Retina (tissue), 1 donor: ENCODE results near the gene ZSWIM3.
"Not testable (repeated sequence)": the region's sequence is repeated elsewhere in the genome, so short reads cannot be mapped to it uniquely, and the experiment has no call there.

Experiments
- DNase-seq: peaks from one replicate; pipeline ENCODE4 v3.0.0-alpha.2; 2016

ZSWIM3 gene

DNA sequence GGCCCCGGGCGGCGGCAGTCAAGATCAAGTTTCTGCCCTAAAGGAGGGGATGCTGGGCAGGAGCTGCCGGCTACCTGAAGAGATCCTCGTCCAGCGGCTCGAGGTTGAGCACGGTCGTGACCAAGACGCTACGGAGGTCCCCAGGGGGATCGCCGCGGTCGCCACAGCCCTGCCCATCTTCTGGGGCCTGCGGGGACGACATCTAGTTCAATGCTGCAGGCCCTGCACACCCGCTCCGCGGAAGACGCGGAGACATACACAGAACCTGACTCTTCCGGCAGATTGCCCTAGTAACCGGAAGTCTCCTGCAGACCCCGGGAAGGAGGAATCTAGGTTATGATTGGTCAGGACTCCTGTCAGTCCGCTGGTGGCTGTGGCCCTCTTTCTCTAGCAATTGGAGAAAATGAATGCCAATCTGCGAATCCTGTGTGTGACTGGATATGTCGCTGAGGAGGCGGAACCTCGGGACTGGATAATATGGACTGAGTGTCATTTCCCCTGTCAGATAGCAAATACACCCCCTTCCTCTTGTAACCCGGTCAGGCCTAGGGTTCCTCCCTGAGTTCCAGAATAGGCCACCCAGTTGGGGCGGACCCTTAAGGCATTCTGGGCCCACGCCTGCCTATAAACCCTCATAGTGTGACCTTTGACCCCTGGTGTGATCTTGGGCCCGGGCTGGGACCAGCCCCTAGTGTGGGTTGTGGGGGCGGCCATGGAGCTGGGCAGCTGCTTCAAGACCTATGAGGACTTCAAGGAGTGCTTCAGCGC is at the start of gene ZSWIM3, which contains the start of gene ACOT8:
Gene ZSWIM3 (plus strand): TSS at position 501 of the 768 bp plus-strand sequence. CDS start 212 bp downstream, at position 713.
Gene ACOT8 (minus strand): TSS at position 279 of the 768 bp plus-strand sequence. CDS start 77 bp downstream, at position 202.
- DNase-seq, result peak; percentile 96

DNA sequence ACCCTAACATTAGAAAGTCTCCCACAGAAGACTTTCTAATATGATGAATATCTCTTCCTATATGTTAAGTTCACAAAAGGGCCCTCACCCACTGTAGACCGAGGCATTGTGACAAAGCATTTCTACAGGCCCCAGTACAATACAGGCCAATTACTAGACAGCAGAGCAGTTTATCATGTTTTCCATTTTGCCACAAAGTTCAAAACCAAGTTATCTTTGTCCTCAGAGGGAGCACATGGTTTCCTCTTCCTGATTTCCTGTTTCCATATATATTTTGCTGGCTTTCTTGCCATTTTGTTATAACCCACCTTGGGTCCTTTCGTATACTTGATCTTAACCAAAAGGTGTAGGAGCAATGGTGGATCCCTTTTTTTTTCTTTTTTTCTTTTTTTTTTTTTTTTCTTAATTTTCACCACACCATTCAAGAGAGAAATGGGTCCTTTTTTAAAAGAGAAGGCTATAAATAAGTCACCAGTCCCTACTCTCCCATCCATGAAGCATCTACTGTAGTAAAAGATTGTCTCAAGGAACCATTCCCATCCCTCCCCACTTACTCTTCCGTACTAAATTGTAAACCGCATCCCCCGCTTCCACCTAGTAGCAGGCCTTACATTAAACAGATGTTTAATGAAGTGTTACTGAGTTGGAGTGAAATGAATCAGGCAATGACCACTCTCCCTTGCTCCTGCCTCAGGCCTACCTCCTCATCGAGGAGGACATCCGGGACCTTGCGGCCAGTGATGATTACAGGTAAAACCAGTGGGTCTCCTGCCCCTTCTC is 47.0 kb upstream of the ZSWIM3 start:
- no peak for DNase-seq

- peak; percentile 95 for DNase-seq
These were observed 45.0 kb upstream of the ZSWIM3 start, which contains the start of gene UBE2C for GRCh38 chr20:45812157-45813005. UBE2C (plus strand) TSS chr20:45812644; CDS start chr20:45812696, 52 bp downstream.

DNA sequence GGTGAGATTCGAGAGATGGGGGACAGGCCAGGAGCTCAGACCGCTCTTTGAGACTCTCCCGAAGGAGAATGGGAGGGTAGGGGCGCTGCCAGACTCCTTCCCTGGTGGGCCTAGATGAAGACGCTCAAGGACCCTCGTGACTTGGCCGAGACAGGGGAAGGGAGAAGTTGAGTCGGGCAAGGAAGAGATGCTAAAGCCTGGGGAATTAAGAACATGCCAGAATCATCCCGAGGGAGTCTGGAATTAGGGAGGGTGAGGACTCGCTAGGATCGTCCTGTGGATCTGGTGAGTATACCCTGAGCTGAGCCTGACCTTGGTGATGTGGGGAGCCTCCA is 44.4 kb upstream of the ZSWIM3 start:
- DNase-seq, result no peak

DNA sequence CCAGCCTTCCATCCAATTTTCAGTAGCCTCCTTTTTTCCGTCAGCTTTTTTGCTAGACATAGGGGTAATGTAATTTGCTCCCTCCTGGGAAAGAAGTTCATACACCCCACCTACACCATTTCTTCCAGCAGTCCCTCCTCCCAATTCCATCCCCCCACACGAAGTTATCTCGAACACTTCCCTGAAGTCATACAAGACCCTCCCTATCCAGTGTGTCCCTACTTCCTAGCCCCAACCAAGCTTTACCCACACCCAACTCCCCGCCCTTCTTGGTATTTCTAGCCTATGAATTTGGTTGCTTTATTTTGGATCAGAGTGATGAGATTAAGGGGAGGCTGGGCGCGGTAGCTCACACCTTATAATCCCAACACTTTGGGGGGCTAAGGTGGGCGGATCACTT is 43.9 kb upstream of the ZSWIM3 start:
- no peak for DNase-seq

DNA sequence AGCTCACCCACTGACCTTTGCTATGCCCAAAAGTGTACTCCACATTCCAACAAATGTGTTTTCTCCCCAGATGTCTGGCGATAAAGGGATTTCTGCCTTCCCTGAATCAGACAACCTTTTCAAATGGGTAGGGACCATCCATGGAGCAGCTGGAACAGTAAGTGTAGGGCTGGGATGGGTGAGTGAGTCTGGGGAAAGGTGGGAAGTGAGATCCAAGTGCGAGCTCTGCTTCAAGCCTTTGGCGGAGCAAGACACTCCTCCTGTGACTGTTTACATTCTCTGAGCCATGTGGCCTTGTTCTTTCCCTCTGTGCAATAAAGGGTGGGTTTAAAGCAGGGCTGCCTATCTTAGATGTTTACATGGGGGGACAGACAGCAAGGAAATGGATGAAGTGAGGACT is 43.1 kb upstream of the ZSWIM3 start:
- no peak for DNase-seq

DNA sequence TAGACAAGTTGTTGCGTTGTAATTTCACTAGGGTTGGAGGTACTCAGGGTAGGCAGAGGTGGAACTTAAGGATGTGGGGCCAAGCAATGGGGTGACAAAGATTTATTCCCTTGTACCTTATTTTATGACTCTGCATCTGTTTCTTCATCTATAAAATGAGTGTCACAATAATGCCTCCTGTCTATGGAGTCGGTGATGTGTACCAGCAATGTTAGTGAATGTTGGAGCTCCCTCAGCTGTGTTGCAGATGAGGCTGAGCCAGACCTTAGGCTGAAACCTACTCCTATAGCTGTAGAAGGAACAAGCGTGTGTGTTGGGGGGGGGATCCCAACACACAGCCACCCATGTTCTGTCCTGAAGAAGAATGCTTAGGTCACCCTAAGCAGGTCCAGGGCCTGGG is 40.5 kb upstream of the ZSWIM3 start:
- DNase-seq, result no peak

DNA sequence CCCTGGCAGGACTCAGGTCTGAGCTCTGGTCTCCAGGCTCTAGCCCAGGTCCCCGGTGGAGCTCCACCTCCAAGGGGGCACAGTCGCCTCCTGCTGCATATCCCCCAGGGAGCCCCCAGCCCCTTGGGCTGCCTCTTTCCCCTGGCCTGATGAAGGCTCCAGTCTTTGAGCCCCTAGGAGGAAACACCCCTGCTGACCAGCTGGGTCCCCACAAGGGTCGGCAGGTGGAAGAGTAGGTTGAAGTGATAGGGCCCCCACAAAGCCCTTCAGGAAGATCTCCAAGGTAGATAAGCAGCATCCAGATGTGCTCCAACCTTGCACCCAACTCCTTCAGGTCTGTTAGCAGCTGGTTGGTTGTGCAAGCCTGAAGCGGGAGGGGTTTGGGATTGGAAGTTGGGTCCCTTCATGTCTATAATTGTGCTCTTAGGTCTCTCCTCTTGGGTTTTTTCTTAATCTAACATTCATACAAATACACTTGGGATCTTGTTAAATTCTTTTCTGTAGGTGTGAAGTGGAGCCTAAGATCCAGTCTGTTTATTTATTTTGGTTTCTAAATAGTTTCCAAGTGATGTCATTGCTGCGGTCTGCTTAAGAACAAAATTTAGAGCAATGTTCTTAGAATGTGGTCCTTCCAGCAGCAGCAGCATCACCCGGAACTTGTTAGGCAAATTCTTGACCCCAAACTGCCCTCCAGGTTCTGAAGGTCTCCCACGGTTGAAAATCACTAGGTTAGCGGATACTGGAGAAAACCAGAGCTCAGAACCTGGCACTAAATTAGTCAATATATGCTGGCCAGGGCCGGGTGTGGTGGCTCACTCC is 39.8 kb upstream of the ZSWIM3 start:
- no peak for DNase-seq

- no peak for DNase-seq
These were observed 39.2 kb upstream of the ZSWIM3 start for GRCh38 chr20:45818239-45818638.

DNA sequence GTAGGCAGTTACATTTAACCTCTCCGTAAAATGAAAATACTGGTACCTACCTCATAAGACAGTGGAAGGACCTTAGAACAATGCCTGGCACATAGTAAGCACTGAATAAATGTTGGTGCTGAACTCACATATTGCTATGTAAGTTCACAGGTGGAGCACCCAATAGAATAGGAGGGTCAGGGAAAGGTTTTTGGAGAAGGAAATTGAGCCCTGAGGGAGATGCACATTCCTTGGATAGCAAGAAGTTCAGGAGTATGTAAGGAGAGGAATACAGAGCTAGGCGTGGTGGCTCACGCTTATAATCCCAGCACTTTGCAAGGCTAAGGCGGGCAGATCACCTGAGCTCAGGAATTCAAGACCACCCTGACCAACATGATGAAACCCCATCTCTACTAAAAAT is 37.9 kb upstream of the ZSWIM3 start:
- no peak for DNase-seq

GRCh38 chr20:45821947-45822346 is 35.5 kb upstream of the ZSWIM3 start:
- no peak for DNase-seq

DNA sequence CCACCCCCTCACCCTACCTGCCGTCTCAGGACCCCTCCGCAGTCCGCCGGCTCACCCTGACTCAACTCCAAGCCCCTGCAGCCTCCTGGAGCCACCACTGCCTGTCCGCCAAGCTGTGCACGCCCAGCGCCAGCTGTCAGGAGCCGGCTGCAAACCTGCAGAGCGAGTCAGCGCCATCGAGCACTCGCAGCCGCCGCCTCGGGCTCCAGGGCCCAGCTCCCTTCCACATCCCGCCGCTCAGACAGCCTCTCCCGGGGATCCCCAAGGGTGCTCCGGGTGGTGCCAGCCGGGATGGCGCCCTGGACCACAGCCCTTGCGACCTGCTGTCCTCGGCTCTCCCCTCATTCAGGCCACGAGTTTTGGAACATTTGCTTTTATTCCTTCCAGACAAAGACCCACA is 34.6 kb upstream of the ZSWIM3 start:
- DNase-seq, result peak; percentile 76

- DNase-seq, result peak; percentile 53
These were observed 33.2 kb upstream of the ZSWIM3 start for GRCh38 chr20:45823949-45824835.

DNA sequence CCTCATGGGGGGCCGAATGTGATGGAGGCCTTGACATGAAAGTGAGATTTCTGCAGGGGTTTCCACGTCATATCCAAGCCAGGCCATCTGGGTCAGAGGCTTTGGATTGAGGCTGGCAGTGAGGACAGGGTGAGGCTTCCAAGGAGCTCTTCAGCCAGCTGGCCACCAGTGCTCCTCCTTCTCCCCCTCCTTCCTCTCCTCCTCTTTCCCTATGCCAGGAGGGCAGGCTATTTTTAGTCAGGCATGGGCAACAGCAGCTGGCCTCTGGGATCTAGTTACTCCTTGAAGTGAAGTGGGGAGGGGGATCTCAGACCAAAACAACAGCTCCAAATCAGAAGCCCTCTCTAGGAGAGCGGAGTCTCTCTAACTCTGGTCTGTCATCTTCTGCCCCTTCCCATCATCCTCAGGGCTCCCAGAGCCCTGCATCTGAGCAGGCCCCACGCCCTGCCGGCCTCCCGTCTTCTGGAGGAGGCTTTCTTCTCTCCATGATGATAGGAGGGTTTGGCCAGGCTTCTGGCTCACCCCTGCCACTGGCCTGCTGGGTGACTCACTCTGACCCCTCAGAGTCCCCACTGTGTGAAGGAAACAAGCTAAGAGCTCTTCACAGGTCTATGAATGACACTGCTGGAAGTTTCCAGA is 30.9 kb upstream of the ZSWIM3 start:
- no peak for DNase-seq

DNA sequence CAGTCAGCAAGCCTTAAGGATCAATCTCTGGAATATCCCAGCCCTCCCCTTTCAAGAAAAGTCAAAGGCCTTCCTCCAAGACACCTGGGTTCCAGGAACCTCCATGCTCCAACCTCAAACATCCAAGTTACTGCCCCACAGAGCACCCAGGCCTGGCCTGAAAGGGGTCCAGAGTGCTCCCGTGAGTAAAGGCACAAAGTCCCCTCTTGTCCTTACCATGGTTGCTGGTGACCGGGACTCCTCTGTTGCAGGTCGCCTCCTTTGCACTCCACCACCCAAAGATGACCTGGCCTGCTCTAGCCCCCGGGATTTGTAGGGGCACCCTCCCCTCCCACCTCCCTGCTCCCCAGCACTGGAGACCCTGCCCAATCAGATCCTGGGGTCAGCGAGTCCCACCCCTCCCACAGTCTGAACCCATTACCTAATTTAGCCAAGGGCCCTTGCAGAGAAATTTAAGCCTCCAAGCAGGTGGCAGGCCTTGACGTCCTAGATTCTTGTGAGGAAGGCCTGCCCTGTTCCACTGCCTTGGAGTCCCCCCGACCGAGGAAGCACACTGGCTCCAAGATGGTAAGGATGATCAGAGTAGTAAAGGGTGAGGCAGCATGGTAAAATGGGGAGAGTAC is 30.3 kb upstream of the ZSWIM3 start, which contains the start of gene TNNC2:
Gene TNNC2 (minus strand): TSS at position 283 of the 623 bp plus-strand sequence. CDS start 64 bp downstream, at position 219.
- DNase-seq, result no peak

DNA sequence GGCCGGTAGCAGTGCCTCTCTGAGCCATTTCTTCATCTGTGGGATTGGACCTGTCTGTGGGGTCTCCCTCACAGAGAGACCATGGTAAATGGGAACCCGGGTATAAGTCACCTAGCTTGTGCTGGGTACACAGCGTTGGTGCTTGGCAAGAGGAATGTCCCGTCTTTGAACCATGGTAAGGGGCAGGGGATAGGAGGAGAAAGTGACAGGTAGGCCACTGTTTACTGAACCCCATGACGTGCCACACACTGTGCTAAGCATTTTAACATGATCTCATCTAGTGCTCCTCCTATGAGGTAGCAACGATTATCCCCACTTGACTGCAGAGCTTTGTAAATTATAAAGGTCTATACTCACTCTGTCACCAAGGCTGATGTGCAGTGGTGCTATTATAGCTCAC is 29.7 kb upstream of the ZSWIM3 start:
- no peak for DNase-seq

DNA sequence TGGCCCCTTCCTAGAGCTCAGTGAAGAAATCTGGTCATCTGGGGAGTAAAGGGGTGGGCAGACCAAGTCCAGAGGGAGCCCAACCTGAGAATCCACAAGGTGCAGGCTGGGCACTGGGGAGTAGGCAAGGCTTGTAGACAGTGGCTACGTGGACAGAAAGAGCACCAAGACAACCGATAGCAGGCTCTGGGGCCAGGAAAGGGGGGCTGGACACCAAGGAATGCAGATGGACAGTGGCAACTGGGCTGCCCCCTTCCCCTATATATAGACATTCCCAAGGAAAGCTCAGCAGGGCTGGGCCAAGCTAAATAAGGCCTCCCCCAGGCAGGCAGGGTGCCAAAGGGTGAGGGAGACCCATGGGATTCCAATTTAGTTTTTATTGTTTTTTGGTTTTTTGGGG is 28.8 kb upstream of the ZSWIM3 start:
- no peak for DNase-seq

GRCh38 chr20:45829673-45830106 is 27.7 kb upstream of the ZSWIM3 start:
- DNase-seq, result not testable (repeated sequence)

DNA sequence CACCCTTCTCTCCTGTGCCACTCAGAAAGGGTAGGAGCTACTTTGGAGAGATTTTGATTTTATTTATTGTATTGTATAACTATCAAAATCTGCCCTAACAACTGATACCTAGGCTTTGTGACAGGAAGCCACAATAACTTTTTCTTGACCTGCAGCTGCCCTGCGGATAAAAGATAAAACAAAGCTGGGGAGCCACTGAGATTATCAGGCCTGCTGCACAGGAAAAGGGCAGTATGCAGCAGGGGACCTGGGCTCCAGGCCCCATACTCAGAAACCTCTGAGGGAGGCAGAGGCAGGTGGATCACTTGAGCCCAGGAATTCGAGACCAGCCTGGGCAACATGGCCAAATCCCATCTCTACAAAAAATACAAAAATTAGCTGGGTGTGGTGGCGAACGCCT is 24.8 kb upstream of the ZSWIM3 start:
- DNase-seq, result no peak
